Central memory CD4-positive, alpha-beta T cell (primary cell): ENCODE measurements around the gene CSGALNACT2.

ENCODE experiments used
- DNase-seq: peaks from one replicate; pipeline ENCODE4 v3.0.0; 2022

CSGALNACT2 gene

GRCh38 chr10:43230909-43231522 lies 92.8 kb downstream of the CSGALNACT2 start:
- no peak for DNase-seq

DNA sequence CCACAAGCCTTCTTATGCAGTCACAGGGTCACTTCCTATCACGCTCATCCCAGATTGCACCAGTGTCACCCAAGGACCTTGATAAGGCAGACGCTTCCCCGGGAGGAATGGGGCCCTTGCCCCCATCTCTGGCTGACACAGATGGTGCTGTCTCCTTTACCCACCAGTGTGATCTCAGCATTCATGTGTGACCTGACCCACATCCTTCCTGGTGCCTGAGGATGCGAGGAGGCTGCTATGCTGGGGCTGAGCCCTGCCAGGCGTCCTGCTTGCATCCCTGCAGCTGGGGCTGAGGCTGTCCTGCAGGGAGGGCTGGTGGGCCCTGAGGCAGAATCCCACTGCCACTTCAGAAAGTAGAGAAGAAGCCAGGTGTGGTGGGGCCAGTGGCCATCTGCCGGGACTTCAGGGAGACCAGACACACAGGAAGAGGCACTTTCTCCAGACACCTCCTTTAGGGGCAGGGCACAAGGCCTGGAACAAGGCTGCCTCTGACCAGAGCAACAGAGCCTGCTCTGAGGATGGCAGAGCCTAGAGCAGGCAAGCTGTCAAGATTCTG lies 93.4 kb downstream of the CSGALNACT2 start:
- peak; percentile 43 for DNase-seq

GRCh38 chr10:43233601-43234430 lies 95.6 kb downstream of the CSGALNACT2 start:
- no peak for DNase-seq

DNA sequence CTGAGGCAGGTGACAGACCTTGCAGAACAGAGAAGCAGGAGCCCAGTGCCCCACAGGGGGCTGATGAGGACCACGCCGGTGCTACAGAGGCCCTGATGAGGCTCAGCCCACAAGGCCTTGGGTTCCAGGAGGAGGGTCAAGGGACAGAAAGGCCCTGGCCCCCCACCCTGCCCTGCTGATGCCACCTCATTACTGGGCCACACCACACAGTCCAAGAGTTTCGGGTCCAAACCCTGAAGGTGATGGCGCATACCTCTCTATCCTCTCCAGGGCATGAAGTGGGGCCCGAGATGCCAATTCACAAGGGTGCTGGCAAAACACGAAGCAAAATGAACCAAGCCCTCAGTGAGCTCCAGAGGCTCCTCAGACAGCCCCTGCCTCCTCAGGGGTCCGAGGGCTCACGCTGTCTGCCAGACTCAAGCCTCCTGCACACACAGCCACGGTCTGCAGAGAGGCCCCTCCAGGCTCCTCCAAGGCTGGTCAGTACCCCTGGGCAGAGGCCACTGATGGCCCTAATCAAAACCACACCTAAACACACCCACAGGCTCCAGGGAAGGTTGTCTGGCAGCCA lies 96.3 kb downstream of the CSGALNACT2 start:
- DNase-seq: no peak
